AG10803 (cell line): ENCODE measurements around the gene AHDC1.
A peak's percentile ranks its signal among the peaks of the same experiment; 100 is the strongest.

Experiments used
- DNase-seq: peaks from one replicate; pipeline ENCODE4 v3.0.0; 2010; ENCODE audit warnings: low read depth
- H3K4me3 ChIP-seq: 2 replicates; pipeline ENCODE4 v1.5.1; 2011; ENCODE audit warnings: mild to moderate bottlenecking, low read length, control low read depth
- TF ChIP-seq, protein P1 (sequence below): conservative IDR thresholded peaks from 2 replicates; pipeline ENCODE4 v1.5.1; 2011; ENCODE audit warnings: mild to moderate bottlenecking, low read length, control low read depth, inconsistent platforms

Gene AHDC1

DNA sequence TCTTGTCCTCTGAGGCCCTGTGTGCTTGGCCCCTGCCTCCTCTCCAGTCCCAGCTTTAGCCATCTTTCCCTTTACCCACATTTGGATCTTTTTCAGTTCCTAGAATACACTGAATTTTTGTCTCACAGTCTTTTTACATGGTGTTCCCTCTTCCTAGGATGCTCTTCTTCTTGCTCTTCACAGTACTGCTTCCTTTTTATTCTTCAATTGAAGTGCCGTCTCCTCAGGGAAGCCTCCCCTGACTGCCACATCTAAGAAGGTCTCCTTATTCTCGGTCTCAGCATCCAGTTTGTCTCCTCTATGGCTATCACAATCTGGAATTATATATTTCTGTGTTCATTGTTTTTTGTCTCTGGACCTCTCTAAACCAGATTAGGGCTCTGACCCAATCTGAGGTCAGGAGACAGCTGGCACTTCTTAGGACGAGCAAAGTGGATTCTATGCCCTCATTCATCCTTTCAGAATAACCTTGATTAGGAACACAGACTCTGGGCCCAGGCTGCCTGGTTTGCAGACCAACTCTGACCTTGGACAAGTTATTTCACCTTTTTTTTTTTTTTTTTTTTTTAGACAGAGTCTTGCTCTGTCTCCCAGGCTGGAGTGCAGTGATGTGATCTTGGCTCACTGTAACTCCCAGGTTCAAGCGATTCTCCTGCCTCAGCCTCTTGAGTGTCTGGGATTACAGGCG is 34.2 kb upstream of the AHDC1 start:
- TF ChIP-seq, protein P1, sequence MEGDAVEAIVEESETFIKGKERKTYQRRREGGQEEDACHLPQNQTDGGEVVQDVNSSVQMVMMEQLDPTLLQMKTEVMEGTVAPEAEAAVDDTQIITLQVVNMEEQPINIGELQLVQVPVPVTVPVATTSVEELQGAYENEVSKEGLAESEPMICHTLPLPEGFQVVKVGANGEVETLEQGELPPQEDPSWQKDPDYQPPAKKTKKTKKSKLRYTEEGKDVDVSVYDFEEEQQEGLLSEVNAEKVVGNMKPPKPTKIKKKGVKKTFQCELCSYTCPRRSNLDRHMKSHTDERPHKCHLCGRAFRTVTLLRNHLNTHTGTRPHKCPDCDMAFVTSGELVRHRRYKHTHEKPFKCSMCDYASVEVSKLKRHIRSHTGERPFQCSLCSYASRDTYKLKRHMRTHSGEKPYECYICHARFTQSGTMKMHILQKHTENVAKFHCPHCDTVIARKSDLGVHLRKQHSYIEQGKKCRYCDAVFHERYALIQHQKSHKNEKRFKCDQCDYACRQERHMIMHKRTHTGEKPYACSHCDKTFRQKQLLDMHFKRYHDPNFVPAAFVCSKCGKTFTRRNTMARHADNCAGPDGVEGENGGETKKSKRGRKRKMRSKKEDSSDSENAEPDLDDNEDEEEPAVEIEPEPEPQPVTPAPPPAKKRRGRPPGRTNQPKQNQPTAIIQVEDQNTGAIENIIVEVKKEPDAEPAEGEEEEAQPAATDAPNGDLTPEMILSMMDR, result no peak
- DNase-seq, result no peak
- H3K4me3 ChIP-seq, result no peak overlapping the region

DNA sequence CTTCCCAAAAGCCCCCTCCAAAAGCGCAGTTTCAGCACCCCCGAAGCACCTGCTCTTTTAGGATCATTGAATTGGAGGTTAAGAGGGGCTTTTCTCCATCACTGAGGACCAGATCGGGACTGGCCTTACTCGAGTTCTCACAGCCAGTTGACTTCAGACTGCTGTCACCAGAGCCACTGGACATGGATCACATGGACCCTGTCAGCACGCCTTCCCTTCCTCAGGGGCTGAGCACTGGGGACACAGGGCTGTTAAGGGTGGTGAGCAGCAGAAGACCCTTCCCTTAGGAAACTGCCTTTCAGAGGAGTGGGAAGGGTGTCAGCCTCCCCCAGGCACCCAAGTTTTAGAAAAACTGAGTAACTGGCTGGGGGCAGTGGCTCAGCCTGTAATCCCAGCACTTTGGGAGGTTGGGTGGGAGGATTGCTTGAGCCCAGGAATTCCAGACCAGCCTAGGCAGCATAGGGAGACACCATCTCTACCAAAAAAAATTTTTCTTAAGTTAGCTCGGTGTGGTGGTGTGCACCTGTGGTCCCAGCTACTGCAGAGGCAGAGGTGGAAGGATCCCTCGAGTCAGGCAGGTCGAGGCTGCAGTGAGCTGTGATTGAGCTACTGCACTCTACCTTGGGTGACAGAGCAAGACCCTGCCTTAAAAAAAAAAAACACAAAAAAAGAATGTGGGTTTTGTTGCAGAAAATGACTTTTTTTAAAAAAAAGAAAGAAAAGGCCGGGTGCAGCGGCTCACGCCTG is 31.6 kb upstream of the AHDC1 start:
- TF ChIP-seq, protein P1, result no peak
- DNase-seq, result no peak
- H3K4me3 ChIP-seq, result no peak overlapping the region

DNA sequence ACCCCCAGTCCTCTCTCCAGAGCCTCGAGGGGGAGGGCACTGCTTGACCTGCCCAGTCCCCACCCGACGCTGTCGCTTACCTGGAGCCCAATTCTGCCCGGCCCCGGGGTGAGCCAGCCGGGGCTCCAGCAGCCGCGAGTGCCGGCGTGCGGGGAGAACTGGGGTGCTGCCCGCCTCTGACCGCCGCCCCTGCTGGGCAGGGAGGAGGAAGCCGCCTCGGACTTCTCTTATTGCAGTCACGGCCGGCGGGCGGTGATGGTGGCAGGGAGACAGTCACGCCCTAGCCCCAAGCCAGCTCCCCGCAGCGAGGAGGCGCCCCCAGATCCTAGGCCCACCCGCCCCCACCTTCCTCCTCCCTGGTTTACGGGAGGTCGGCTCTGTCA is 31.0 kb upstream of the AHDC1 start, which contains the start of gene FGR:
FGR (minus strand) TSS at position 201 of the 383 bp plus-strand sequence. CDS start 11,269 bp downstream, outside the sequence.
- TF ChIP-seq, protein P1, result no peak
- H3K4me3 ChIP-seq, result peak within 1 kb of the TSS; percentile 41
- DNase-seq, result no peak

DNA sequence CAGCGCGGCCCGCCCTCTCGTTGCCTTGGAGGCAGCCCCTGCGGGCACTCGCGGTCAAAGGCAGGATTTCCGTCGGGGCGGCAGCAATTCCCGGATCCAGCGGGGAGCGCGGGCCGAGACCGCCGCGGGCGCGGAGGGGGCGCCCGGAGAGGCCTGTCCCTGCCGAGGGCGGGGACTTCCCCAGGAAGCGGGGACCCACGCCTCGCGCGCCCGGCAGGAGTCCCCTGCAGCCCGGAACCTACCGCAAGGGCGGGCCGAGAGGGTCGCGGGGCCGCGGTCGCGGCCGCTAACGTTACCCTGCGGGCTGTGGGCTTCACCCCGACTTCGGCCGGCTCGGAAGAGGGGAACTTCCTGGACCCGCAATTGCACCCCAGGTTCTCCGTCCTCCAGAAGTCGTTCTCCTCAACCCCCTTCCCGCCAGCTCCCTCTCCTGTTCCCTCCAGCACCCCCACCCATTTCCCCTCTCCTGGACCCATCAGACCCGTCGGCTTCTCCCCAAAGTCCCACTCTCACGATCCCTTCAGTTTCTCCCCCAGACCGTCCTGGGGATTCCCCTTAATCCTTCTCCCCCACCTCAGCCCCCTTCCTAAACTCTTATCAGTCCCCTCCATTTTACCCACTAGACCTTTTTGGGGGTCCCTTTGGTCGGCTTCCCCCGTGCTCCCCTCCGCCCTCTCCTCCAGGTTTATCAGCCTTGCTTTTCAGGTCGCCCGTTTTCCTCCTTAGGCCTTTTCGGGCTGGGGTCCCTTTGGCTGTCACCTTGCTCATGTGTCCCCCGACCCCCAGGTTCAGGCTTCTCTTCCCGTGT is 30.4 kb upstream of the AHDC1 start:
- no peak for DNase-seq
- H3K4me3 ChIP-seq, result peak overlapping the region; percentile 41

DNA sequence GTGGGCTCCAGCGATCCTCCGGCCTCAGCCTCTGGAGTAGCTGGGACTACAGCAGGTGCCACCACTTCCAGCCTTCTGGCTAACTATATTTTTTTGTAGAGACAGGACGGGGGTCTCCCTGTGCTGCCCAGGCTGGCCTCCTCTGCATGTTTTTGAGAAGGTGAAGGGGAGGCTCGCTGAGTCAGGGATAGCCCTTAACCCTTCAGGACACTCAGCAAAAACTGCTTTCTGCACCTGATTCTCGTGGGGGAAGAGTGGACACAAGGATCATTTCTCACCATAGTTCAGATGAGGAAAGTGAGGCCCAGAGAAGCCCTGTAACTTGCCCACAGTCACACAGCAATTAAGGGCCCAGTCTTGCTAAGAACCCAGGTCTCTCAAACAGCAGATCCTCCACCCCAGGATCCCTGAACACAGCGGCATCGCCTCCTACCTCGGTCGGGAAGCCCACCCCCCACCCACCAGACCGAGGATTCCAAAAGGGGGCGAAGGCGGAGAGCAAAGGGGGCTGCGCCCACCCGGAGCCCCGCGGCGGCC is 29.8 kb upstream of the AHDC1 start:
- DNase-seq, result no peak
- peak overlapping the region; percentile 29 for H3K4me3 ChIP-seq
- TF ChIP-seq, protein P1, result no peak

More for the DNA sequence above, 30.4 kb upstream of the AHDC1 start:
- TF ChIP-seq, protein P1, result no peak

DNA sequence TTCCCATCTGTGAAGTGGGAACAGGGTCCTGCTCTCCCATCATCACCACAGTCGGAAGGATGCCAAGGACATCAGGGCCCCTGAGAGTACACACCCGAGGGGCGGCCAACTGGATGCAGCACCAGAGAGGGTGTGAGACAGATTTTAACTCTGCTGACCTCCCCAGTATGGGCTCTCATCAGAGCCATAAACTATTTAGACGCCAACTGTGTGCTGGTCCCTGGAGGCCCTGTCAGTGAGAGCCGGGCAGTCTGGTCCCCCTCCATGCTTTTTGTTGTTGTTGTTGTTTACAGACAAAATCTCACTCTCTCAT is 29.3 kb upstream of the AHDC1 start:
- no peak for DNase-seq
- TF ChIP-seq, protein P1, result no peak
- H3K4me3 ChIP-seq, result no peak overlapping the region
